AG09319 (cell line): ENCODE measurements around the gene TAOK3.
A peak's percentile ranks its signal among the peaks of the same experiment; 100 is the strongest.
"Not testable (repeated sequence)": the region's sequence is repeated elsewhere in the genome, so short reads cannot be mapped to it uniquely, and the experiment has no call there.

Experiments used
- DNase-seq: peaks from one replicate; pipeline ENCODE4 v3.0.0-alpha.2; 2010; ENCODE audit warnings: low read depth; ENCODE audit errors: extremely low read depth
- CTCF ChIP-seq: IDR thresholded peaks from 2 replicates; pipeline ENCODE4 v1.5.1; 2011; ENCODE audit warnings: low read depth, mild to moderate bottlenecking, inconsistent platforms, low read length, moderate library complexity

The TAOK3 gene

GRCh38 chr12:118358008-118358359 lies 14.7 kb downstream of the TAOK3 start:
- no peak for TF ChIP-seq CTCF

GRCh38 chr12:118357257-118358007 lies 15.3 kb downstream of the TAOK3 start:
- DNase-seq, result no peak
- TF ChIP-seq CTCF, result no peak

More at GRCh38 chr12:118358008-118358359, 14.7 kb downstream of the TAOK3 start:
- DNase-seq, result no peak

GRCh38 chr12:118356809-118357256 lies 15.9 kb downstream of the TAOK3 start:
- DNase-seq, result peak; percentile 61
- TF ChIP-seq CTCF, result no peak

GRCh38 chr12:118355843-118356242 lies 16.9 kb downstream of the TAOK3 start:
- no peak for DNase-seq
- no peak for TF ChIP-seq CTCF

- no peak for TF ChIP-seq CTCF
- no peak for DNase-seq
Observed at GRCh38 chr12:118354903-118355302, 17.8 kb downstream of the TAOK3 start.

GRCh38 chr12:118354503-118354902 lies 18.2 kb downstream of the TAOK3 start:
- DNase-seq, result not testable (repeated sequence)

- no peak for DNase-seq
- no peak for TF ChIP-seq CTCF
Observed at GRCh38 chr12:118353721-118354120, 19.0 kb downstream of the TAOK3 start.
